Hepatocyte (in vitro differentiated cells): Measurements from ENCODE around the gene CORO6. TPM values are rescaled to one million over a fixed set of nuclear protein-coding genes. Genes with fewer than 3 reads are reported as not detected.

ENCODE experiments used
- DNase-seq: peaks from one replicate; pipeline ENCODE4 v3.0.0-alpha.2; 2016; ENCODE audit warnings: low spot score
- H2AFZ ChIP-seq: fragments of 200-600 bp; sonication (generic); 2 replicates; pipeline ENCODE4 v1.6.0; 2016; ENCODE audit warnings: antibody characterized with exemption, mild to moderate bottlenecking
- H3K27ac ChIP-seq: fragments of 200-600 bp; sonication (generic); 2 replicates; pipeline ENCODE4 v1.5.1; 2016; ENCODE audit warnings: mild to moderate bottlenecking
- H3K27me3 ChIP-seq: fragments of 200-600 bp; sonication (generic); 2 replicates; pipeline ENCODE4 v1.6.1; 2016
- H3K36me3 ChIP-seq: fragments of 200-600 bp; sonication (generic); replicated peaks from 2 replicates; pipeline ENCODE4 v1.5.1; 2016; ENCODE audit warnings: low read depth; ENCODE audit not compliant: insufficient read depth
- H3K4me1 ChIP-seq: fragments of 200-600 bp; sonication (generic); 2 replicates; pipeline ENCODE4 v1.5.1; 2016; ENCODE audit warnings: mild to moderate bottlenecking, moderate library complexity; ENCODE audit not compliant: insufficient read depth
- H3K4me2 ChIP-seq: fragments of 200-600 bp; sonication (generic); 2 replicates; pipeline ENCODE4 v1.6.0; 2016
- H3K4me3 ChIP-seq: fragments of 200-600 bp; sonication (generic); 2 replicates; pipeline ENCODE4 v1.5.1; 2016; ENCODE audit warnings: mild to moderate bottlenecking
- H3K79me2 ChIP-seq: fragments of 200-600 bp; sonication (generic); 2 replicates; pipeline ENCODE4 v1.6.0; 2017; ENCODE audit warnings: mild to moderate bottlenecking
- H3K9me2 ChIP-seq: fragments of 200-600 bp; sonication (generic); replicated peaks from 2 replicates; pipeline ENCODE4 v1.6.0; 2017; ENCODE audit warnings: mild to moderate bottlenecking; ENCODE audit not compliant: insufficient read depth
- H3K9me3 ChIP-seq: fragments of 200-600 bp; sonication (generic); 2 replicates; pipeline ENCODE4 v1.5.1; 2016; ENCODE audit warnings: low read depth, mild to moderate bottlenecking
- H4K20me1 ChIP-seq: fragments of 200-600 bp; sonication (generic); 2 replicates; pipeline ENCODE4 v1.6.0; 2016; ENCODE audit warnings: mild to moderate bottlenecking; ENCODE audit not compliant: insufficient read depth, poor library complexity, severe bottlenecking
- CTCF ChIP-seq: fragments of 200-600 bp; sonication (generic); IDR thresholded peaks from 2 replicates; pipeline ENCODE4 v1.5.1; 2016; ENCODE audit warnings: antibody characterized with exemption, mild to moderate bottlenecking; ENCODE audit not compliant: poor library complexity
- EZH2 ChIP-seq: fragments of 200-600 bp; sonication (generic); IDR thresholded peaks from 2 replicates; pipeline ENCODE4 v1.6.1; 2016; ENCODE audit warnings: antibody characterized with exemption, mild to moderate bottlenecking, borderline replicate concordance
- EZH2phosphoT487 ChIP-seq: fragments of 200-600 bp; sonication (generic); IDR thresholded peaks from one replicate; pipeline ENCODE4 v1.6.1; 2018; ENCODE audit warnings: antibody characterized with exemption, mild to moderate bottlenecking, low read depth, moderate library complexity; ENCODE audit not compliant: unreplicated experiment, severe bottlenecking
- WGBS: methylation state at CpG from one replicate; pipeline ENCODE4 v1.1.6; 2016; ENCODE audit warnings: low lambda C conversion rate; ENCODE audit errors: missing lambda C conversion rate; 5-methylcytosine and 5-hydroxymethylcytosine counted together
- polyA plus RNA-seq: library from polyadenylated mRNA; unstranded; fragments of >200 nt; fragmentation: Nextera tagmentation; extraction: Ambion mirVana; gene quantifications from 2 replicates; pipeline ENCODE4 v1.2.1, GENCODE V29; 2016
- total RNA-seq: library from RNA; depleted of rRNA; stranded (reverse); fragments of >200 nt; gene quantifications from 2 replicates; pipeline ENCODE4 v1.2.3, GENCODE V29; 2014

The CORO6 gene
- total and polyA plus RNA-seq, 2 experiments from 2014 or later: 0.83 to 1.9 TPM

- H2AFZ ChIP-seq: no peak overlapping the region
- TF ChIP-seq CTCF: no peak
- no peak overlapping the region for H3K27ac ChIP-seq
- DNase-seq: no peak
- H3K27me3 ChIP-seq: peaks cover 85% of the 10 kb centered on the region
- no peaks in the 10 kb centered on the region for H3K36me3 ChIP-seq
- H3K9me3 ChIP-seq: no peaks in the 10 kb centered on the region
- H3K79me2 ChIP-seq: no peaks in the 10 kb centered on the region
- H3K4me1 ChIP-seq: peaks cover 31% of the 10 kb centered on the region
- no peaks in the 10 kb centered on the region for H3K9me2 ChIP-seq
- H3K4me3 ChIP-seq: no peak overlapping the region
- no peaks in the 10 kb centered on the region for H4K20me1 ChIP-seq
- H3K4me2 ChIP-seq: no peak overlapping the region
These were observed 3.5 kb downstream of the CORO6 start for GRCh38 chr17:29619251-29619650.

GRCh38 chr17:29618272-29619065 lies 4.2 kb downstream of the CORO6 start:
- Histone ChIP-seq H3K27ac (no peak overlapping the region), H3K9me3 (no peaks in the 10 kb centered on the region), H3K4me3 (no peak overlapping the region), H3K27me3 (peaks cover 88% of the 10 kb centered on the region), H3K4me2 (peak overlapping the region; percentile 81), H4K20me1 (no peaks in the 10 kb centered on the region), H3K79me2 (no peaks in the 10 kb centered on the region), H3K9me2 (no peaks in the 10 kb centered on the region), H2AFZ (no peak overlapping the region), H3K36me3 (no peaks in the 10 kb centered on the region), H3K4me1 (peaks cover 33% of the 10 kb centered on the region)
- no peak for DNase-seq
- 44% methylated on average over 22 of the region's 22 CpGs for WGBS
- TF ChIP-seq EZH2 (peak; percentile 51), EZH2phosphoT487 (no peak), CTCF (no peak)

GRCh38 chr17:29617481-29618271 lies 5.0 kb downstream of the CORO6 start:
- no peaks in the 10 kb centered on the region for H3K9me3 ChIP-seq
- no peak overlapping the region for H3K4me3 ChIP-seq
- DNase-seq: peak; percentile 83
- no peak overlapping the region for H2AFZ ChIP-seq
- no peaks in the 10 kb centered on the region for H3K9me2 ChIP-seq
- peak overlapping the region; percentile 81 for H3K4me2 ChIP-seq
- 15% methylated on average over 67 of the region's 68 CpGs for WGBS
- no peaks in the 10 kb centered on the region for H4K20me1 ChIP-seq
- no peaks in the 10 kb centered on the region for H3K36me3 ChIP-seq
- H3K4me1 ChIP-seq: peaks cover 28% of the 10 kb centered on the region
- H3K27ac ChIP-seq: no peak overlapping the region
- H3K27me3 ChIP-seq: peaks cover 81% of the 10 kb centered on the region
- peak; percentile 58 for TF ChIP-seq EZH2
- peak; percentile 67 for TF ChIP-seq CTCF
- no peak for TF ChIP-seq EZH2phosphoT487
- no peaks in the 10 kb centered on the region for H3K79me2 ChIP-seq
